H9 (cell line): ENCODE measurements around the gene VWF. TPM values are rescaled to one million over a fixed set of nuclear protein-coding genes. Genes with fewer than 3 reads are reported as not detected.
"Not testable (repeated sequence)": the region's sequence is repeated elsewhere in the genome, so short reads cannot be mapped to it uniquely, and the experiment has no call there.

Source experiments
- DNase-seq: peaks from one replicate; pipeline ENCODE4 v3.0.0-alpha.2; 2017
- H2AFZ ChIP-seq: one replicate; pipeline ENCODE4 v1.6.1; 2013; ENCODE audit warnings: mild to moderate bottlenecking, low read length, control low read depth, moderate library complexity
- H2AK5ac ChIP-seq: 2 replicates; pipeline ENCODE4 v1.6.1; 2013; ENCODE audit warnings: low read length, control low read depth, mixed read lengths; ENCODE audit not compliant: insufficient read length
- H2BK120ac ChIP-seq: one replicate; pipeline ENCODE4 v1.6.1; 2013; ENCODE audit warnings: low read depth, mild to moderate bottlenecking, low read length, control low read depth, inconsistent platforms; ENCODE audit not compliant: poor library complexity, severe bottlenecking
- H2BK12ac ChIP-seq: 2 replicates; pipeline ENCODE4 v1.6.1; 2013; ENCODE audit warnings: low read length, control low read depth, mixed read lengths, low read depth; ENCODE audit not compliant: insufficient read length
- H2BK15ac ChIP-seq: 2 replicates; pipeline ENCODE4 v1.6.1; 2013; ENCODE audit warnings: low read depth, low read length, control low read depth
- H2BK20ac ChIP-seq: one replicate; pipeline ENCODE4 v1.6.1; 2013; ENCODE audit warnings: low read depth, mild to moderate bottlenecking, low read length, control low read depth, inconsistent platforms; ENCODE audit not compliant: poor library complexity, severe bottlenecking
- H2BK5ac ChIP-seq: 2 replicates; pipeline ENCODE4 v1.6.1; 2013; ENCODE audit warnings: low read length, control low read depth, mixed read lengths; ENCODE audit not compliant: insufficient read length
- H3K14ac ChIP-seq: 2 replicates; pipeline ENCODE4 v1.6.1; 2013; ENCODE audit warnings: low read length, control low read depth; ENCODE audit not compliant: insufficient read depth
- H3K18ac ChIP-seq: 2 replicates; pipeline ENCODE4 v1.6.1; 2013; ENCODE audit warnings: low read depth, mild to moderate bottlenecking, mixed read lengths, low read length, control low read depth; ENCODE audit not compliant: insufficient read length
- H3K23ac ChIP-seq: 2 replicates; pipeline ENCODE4 v1.6.1; 2013; ENCODE audit warnings: low read length, control low read depth, mixed read lengths, low read depth; ENCODE audit not compliant: insufficient read length
- H3K23me2 ChIP-seq: 2 replicates; pipeline ENCODE4 v1.6.1; 2013; ENCODE audit warnings: low read depth, mild to moderate bottlenecking, mixed read lengths, low read length, control low read depth; ENCODE audit not compliant: insufficient read length, poor library complexity, severe bottlenecking
- H3K27ac ChIP-seq: 2 replicates; pipeline ENCODE4 v1.5.1; 2013; ENCODE audit warnings: low read length, control low read depth, mixed read lengths, low read depth; ENCODE audit not compliant: insufficient read length
- H3K27me3 ChIP-seq: 2 replicates; pipeline ENCODE4 v1.6.1; 2013; ENCODE audit warnings: low read length, control low read depth, inconsistent platforms; ENCODE audit not compliant: insufficient read depth
- H3K4ac ChIP-seq: 2 replicates; pipeline ENCODE4 v1.6.1; 2013; ENCODE audit warnings: low read depth, mild to moderate bottlenecking, control low read depth, inconsistent platforms, low read length, moderate library complexity
- H3K4me1 ChIP-seq: 2 replicates; pipeline ENCODE4 v1.6.1; 2013; ENCODE audit warnings: low read length, control low read depth, inconsistent platforms; ENCODE audit not compliant: insufficient read depth
- H3K4me2 ChIP-seq: 2 replicates; pipeline ENCODE4 v1.6.1; 2013; ENCODE audit warnings: low read length, control low read depth, mixed read lengths; ENCODE audit not compliant: insufficient read length, insufficient read depth
- H3K56ac ChIP-seq: 2 replicates; pipeline ENCODE4 v1.6.1; 2013; ENCODE audit warnings: low read depth, mild to moderate bottlenecking, mixed read lengths, low read length, control low read depth; ENCODE audit not compliant: insufficient read length
- H3K79me1 ChIP-seq: 2 replicates; pipeline ENCODE4 v1.6.1; 2013; ENCODE audit warnings: low read depth, mild to moderate bottlenecking, moderate library complexity, low read length, control low read depth, inconsistent platforms; ENCODE audit not compliant: insufficient read depth, poor library complexity, severe bottlenecking
- H3K79me2 ChIP-seq: 2 replicates; pipeline ENCODE4 v1.6.1; 2013; ENCODE audit warnings: low read length, control low read depth, inconsistent platforms; ENCODE audit not compliant: insufficient read depth
- H3K9ac ChIP-seq: 2 replicates; pipeline ENCODE4 v1.6.1; 2013; ENCODE audit warnings: low read length, control low read depth, mixed read lengths; ENCODE audit not compliant: insufficient read length; ENCODE audit errors: extremely low read depth
- H3K9me3 ChIP-seq: one replicate; pipeline ENCODE4 v1.6.1; 2013; ENCODE audit warnings: low read depth, low read length, inconsistent platforms; ENCODE audit not compliant: control insufficient read depth
- H3T11ph ChIP-seq: one replicate; pipeline ENCODE4 v1.6.1; 2013; ENCODE audit warnings: mild to moderate bottlenecking, low read length, control low read depth, inconsistent platforms
- H4K20me1 ChIP-seq: one replicate; pipeline ENCODE4 v1.6.1; 2013; ENCODE audit not compliant: control insufficient read depth, insufficient read length, insufficient read depth
- H4K5ac ChIP-seq: 2 replicates; pipeline ENCODE4 v1.6.1; 2013; ENCODE audit warnings: low read depth, mild to moderate bottlenecking, mixed read lengths, low read length, control low read depth; ENCODE audit not compliant: insufficient read length
- H4K8ac ChIP-seq: replicated peaks from 2 replicates; pipeline ENCODE4 v1.6.1; 2013; ENCODE audit warnings: low read length, control low read depth, mixed read lengths, low read depth; ENCODE audit not compliant: insufficient read length
- H4K91ac ChIP-seq: 2 replicates; pipeline ENCODE4 v1.6.1; 2013; ENCODE audit warnings: low read depth, mild to moderate bottlenecking, moderate library complexity, mixed read lengths, low read length, control low read depth; ENCODE audit not compliant: insufficient read length
- H3K27ac Mint-ChIP-seq, 3 experiments: 2 replicates in 2 of 3; 3 replicates in 1 of 3; pipeline ENCODE4 v1.8.0; 2020 to 2021; ENCODE audit warnings: mixed read lengths in 3 of 3, mild to moderate bottlenecking in 1 of 3, moderate library complexity in 1 of 3
- H3K27me3 Mint-ChIP-seq: 2 replicates; pipeline ENCODE4 v1.8.0; 2021; ENCODE audit warnings: low read depth, mild to moderate bottlenecking, moderate library complexity, mixed read lengths
- H3K36me3 Mint-ChIP-seq, 3 experiments: 2 replicates in 2 of 3; 3 replicates in 1 of 3; pipeline ENCODE4 v1.8.0; 2020 to 2021; ENCODE audit warnings: low read depth in 3 of 3, mixed read lengths in 3 of 3; ENCODE audit not compliant: insufficient read depth in 1 of 3
- H3K4me1 Mint-ChIP-seq, 2 experiments: 2 replicates each; pipeline ENCODE4 v1.8.0; 2020; ENCODE audit warnings: mixed read lengths in 2 of 2
- H3K4me3 Mint-ChIP-seq, 2 experiments: 2 replicates in 1 of 2; 3 replicates in 1 of 2; pipeline ENCODE4 v1.8.0; 2020 to 2021; ENCODE audit warnings: mild to moderate bottlenecking in 2 of 2, mixed read lengths in 2 of 2, moderate library complexity in 1 of 2
- H3K9me3 Mint-ChIP-seq, 2 experiments: 2 replicates in 1 of 2; 3 replicates in 1 of 2; pipeline ENCODE4 v1.8.0; 2020; ENCODE audit warnings: mild to moderate bottlenecking in 2 of 2, mixed read lengths in 2 of 2, moderate library complexity in 1 of 2
- CTCF ChIP-seq: fragments of 200-600 bp; sonication (generic); conservative IDR thresholded peaks from 3 replicates; pipeline ENCODE4 v1.8.0; 2021; ENCODE audit warnings: antibody characterized with exemption, mild to moderate bottlenecking
- whole genome bisulfite sequencing: extraction: QIAGEN DNeasy Blood & Tissue Kit; methylation state at CpG from one replicate; pipeline ENCODE4 v1.1.7; 2013; ENCODE audit warnings: missing lambda C conversion rate, low lambda C conversion rate, mixed read lengths; ENCODE audit not compliant: insufficient read length; ENCODE audit errors: extremely low coverage; 5-methylcytosine and 5-hydroxymethylcytosine counted together
- total RNA-seq: library from RNA; stranded (reverse); gene quantifications from 2 replicates; pipeline ENCODE4 v1.2.1, GENCODE V29; 2021

VWF gene
- total RNA-seq, 1 experiment from 2014 or later, result 0.17 TPM

- H3K27ac Mint-ChIP-seq, result no peak overlapping the region
- H3K9me3 ChIP-seq, result no peaks in the 10 kb centered on the region
- H2AFZ ChIP-seq, result no peak overlapping the region
- H3K4me1 ChIP-seq, result no peaks in the 10 kb centered on the region
- no peak overlapping the region for H3K27ac ChIP-seq
- H2BK12ac ChIP-seq, result no peak overlapping the region
- no peak overlapping the region for H4K8ac ChIP-seq
- no peaks in the 10 kb centered on the region for H3K9me3 Mint-ChIP-seq
- no peak overlapping the region for H3K56ac ChIP-seq
- DNase-seq, result no peak
- no peak overlapping the region for H2AK5ac ChIP-seq
- H3K23me2 ChIP-seq, result no peaks in the 10 kb centered on the region
- H2BK5ac ChIP-seq, result no peak overlapping the region
- no peak overlapping the region for H4K5ac ChIP-seq
- H2BK120ac ChIP-seq, result no peak overlapping the region
- H3K4me2 ChIP-seq, result no peak overlapping the region
- no peak overlapping the region for H4K91ac ChIP-seq
- H3T11ph ChIP-seq, result no peak overlapping the region
- no peak overlapping the region for H2BK20ac ChIP-seq
- H3K27me3 ChIP-seq, result no peaks in the 10 kb centered on the region
- no peaks in the 10 kb centered on the region for H4K20me1 ChIP-seq
- no peak overlapping the region for H3K9ac ChIP-seq
- H3K79me2 ChIP-seq, result no peaks in the 10 kb centered on the region
- WGBS, result no CpG with 5 or more reads among the region's 5 CpGs
- H3K36me3 Mint-ChIP-seq, result no peaks in the 10 kb centered on the region
- H3K4me3 Mint-ChIP-seq, result no peak overlapping the region
- H2BK15ac ChIP-seq, result no peak overlapping the region
- H3K4ac ChIP-seq, result no peak overlapping the region
- no peak overlapping the region for H3K14ac ChIP-seq
- no peak overlapping the region for H3K18ac ChIP-seq
- TF ChIP-seq CTCF, result no peak
- no peaks in the 10 kb centered on the region for H3K79me1 ChIP-seq
- H3K23ac ChIP-seq, result no peak overlapping the region
- no peaks in the 10 kb centered on the region for H3K4me1 Mint-ChIP-seq
- H3K27me3 Mint-ChIP-seq, result no peaks in the 10 kb centered on the region; the same call in 1 of the 2 replicates
Observed at GRCh38 chr12:6020930-6021329, 103.5 kb downstream of the VWF start.

- not testable (repeated sequence) for DNase-seq, H3K23ac ChIP-seq, H3K79me2 ChIP-seq, H2BK120ac ChIP-seq, H3K4me3 Mint-ChIP-seq, H3K9ac ChIP-seq, H2AFZ ChIP-seq, H3K4me2 ChIP-seq, H3K4ac ChIP-seq, H3K23me2 ChIP-seq, H2BK15ac ChIP-seq, H3K4me1 Mint-ChIP-seq, H3K9me3 ChIP-seq, H3K27ac Mint-ChIP-seq, H3K4me1 ChIP-seq, H4K8ac ChIP-seq, H4K5ac ChIP-seq, H3K14ac ChIP-seq, H2BK5ac ChIP-seq, H2BK12ac ChIP-seq, H2AK5ac ChIP-seq, H3K27ac ChIP-seq, H2BK20ac ChIP-seq, H3K56ac ChIP-seq, H3T11ph ChIP-seq, H3K9me3 Mint-ChIP-seq, H4K20me1 ChIP-seq, H3K27me3 ChIP-seq, H4K91ac ChIP-seq, H3K27me3 Mint-ChIP-seq, H3K18ac ChIP-seq, H3K36me3 Mint-ChIP-seq, H3K79me1 ChIP-seq
- no CpG with 5 or more reads among the region's 10 CpGs for WGBS
Observed at GRCh38 chr12:6020511-6020910, 104.0 kb downstream of the VWF start.
